GM23338 (cell line): ENCODE data around the gene CABP4.
A peak's percentile ranks its signal among the peaks of the same experiment; 100 is the strongest.

ENCODE experiments used
- CREB1 ChIP-seq: fragments of 250-450 bp; sonication (Bioruptor Pico); IDR thresholded peaks from 2 replicates; pipeline ENCODE4 v1.5.0; 2020; ENCODE audit warnings: low read depth, mild to moderate bottlenecking, moderate library complexity
- CTCF ChIP-seq, 2 experiments: fragments of 200-600 bp in 1 of 2; sonication (generic) in 1 of 2; conservative IDR thresholded peaks; 2 replicates each; pipeline versions ENCODE4 v1.5.1 to v1.6.1; 2016 to 2017; ENCODE audit warnings: antibody characterized with exemption in 2 of 2, low read depth in 2 of 2, mild to moderate bottlenecking in 2 of 2, moderate library complexity in 1 of 2
- EZH2 ChIP-seq: fragments of 200-600 bp; sonication (generic); IDR thresholded peaks from one replicate; pipeline ENCODE4 v1.8.0; 2017; ENCODE audit warnings: antibody characterized with exemption, mild to moderate bottlenecking, low read depth; ENCODE audit not compliant: unreplicated experiment
- EZH2phosphoT487 ChIP-seq: fragments of 200-600 bp; sonication (generic); IDR thresholded peaks from one replicate; pipeline ENCODE4 v1.8.1; 2018; ENCODE audit warnings: antibody characterized with exemption; ENCODE audit not compliant: unreplicated experiment
- POLR2AphosphoS5 ChIP-seq: IDR thresholded peaks from 2 replicates; pipeline ENCODE4 v1.6.1; 2016; ENCODE audit warnings: antibody characterized with exemption, low read depth
- STAT1 ChIP-seq: IDR thresholded peaks from one replicate; pipeline ENCODE4 v1.6.1; 2016; ENCODE audit warnings: antibody characterized with exemption; ENCODE audit not compliant: unreplicated experiment
- ZNF114 ChIP-seq: fragments of 250-450 bp; sonication (Bioruptor Pico); IDR thresholded peaks from 2 replicates; pipeline ENCODE4 v1.5.0; 2020; ENCODE audit warnings: mild to moderate bottlenecking, moderate library complexity
- ZNF462 ChIP-seq: fragments of 250-450 bp; sonication (Bioruptor Pico); IDR thresholded peaks from 2 replicates; pipeline ENCODE4 v1.5.0; 2020; ENCODE audit warnings: mild to moderate bottlenecking, moderate library complexity
- TF ChIP-seq, protein P1 (sequence below): IDR thresholded peaks from one replicate; pipeline ENCODE4 v1.6.1; 2018; ENCODE audit warnings: antibody characterized with exemption; ENCODE audit not compliant: unreplicated experiment
- TF ChIP-seq, protein P2 (sequence below): IDR thresholded peaks from 2 replicates; pipeline ENCODE4 v1.6.1; 2016; ENCODE audit warnings: antibody characterized with exemption

GRCh38 chr11:67492801-67493547, 37.8 kb downstream of the CABP4 start:
- TF ChIP-seq CTCF (conservative IDR thresholded peaks at IDR 0.05; ENCODE audit: low read depth in 2 of 2) (peak in 1 of 2 experiments; percentile 21; a peak in 2 of 4 replicates), EZH2 (no peak), POLR2AphosphoS5 (no peak), CREB1 (no peak), EZH2phosphoT487 (no peak), STAT1 (no peak), ZNF462 (CRISPR knock-in tag) (no peak), ZNF114 (CRISPR knock-in tag) (no peak)
- TF ChIP-seq, protein P1, sequence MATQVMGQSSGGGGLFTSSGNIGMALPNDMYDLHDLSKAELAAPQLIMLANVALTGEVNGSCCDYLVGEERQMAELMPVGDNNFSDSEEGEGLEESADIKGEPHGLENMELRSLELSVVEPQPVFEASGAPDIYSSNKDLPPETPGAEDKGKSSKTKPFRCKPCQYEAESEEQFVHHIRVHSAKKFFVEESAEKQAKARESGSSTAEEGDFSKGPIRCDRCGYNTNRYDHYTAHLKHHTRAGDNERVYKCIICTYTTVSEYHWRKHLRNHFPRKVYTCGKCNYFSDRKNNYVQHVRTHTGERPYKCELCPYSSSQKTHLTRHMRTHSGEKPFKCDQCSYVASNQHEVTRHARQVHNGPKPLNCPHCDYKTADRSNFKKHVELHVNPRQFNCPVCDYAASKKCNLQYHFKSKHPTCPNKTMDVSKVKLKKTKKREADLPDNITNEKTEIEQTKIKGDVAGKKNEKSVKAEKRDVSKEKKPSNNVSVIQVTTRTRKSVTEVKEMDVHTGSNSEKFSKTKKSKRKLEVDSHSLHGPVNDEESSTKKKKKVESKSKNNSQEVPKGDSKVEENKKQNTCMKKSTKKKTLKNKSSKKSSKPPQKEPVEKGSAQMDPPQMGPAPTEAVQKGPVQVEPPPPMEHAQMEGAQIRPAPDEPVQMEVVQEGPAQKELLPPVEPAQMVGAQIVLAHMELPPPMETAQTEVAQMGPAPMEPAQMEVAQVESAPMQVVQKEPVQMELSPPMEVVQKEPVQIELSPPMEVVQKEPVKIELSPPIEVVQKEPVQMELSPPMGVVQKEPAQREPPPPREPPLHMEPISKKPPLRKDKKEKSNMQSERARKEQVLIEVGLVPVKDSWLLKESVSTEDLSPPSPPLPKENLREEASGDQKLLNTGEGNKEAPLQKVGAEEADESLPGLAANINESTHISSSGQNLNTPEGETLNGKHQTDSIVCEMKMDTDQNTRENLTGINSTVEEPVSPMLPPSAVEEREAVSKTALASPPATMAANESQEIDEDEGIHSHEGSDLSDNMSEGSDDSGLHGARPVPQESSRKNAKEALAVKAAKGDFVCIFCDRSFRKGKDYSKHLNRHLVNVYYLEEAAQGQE: no peak
- TF ChIP-seq, protein P2, sequence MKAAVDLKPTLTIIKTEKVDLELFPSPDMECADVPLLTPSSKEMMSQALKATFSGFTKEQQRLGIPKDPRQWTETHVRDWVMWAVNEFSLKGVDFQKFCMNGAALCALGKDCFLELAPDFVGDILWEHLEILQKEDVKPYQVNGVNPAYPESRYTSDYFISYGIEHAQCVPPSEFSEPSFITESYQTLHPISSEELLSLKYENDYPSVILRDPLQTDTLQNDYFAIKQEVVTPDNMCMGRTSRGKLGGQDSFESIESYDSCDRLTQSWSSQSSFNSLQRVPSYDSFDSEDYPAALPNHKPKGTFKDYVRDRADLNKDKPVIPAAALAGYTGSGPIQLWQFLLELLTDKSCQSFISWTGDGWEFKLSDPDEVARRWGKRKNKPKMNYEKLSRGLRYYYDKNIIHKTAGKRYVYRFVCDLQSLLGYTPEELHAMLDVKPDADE: no peak
